Thyroid gland (tissue), 4 donors: ENCODE measurements around the gene IL22RA1.

Experiments
- CTCF ChIP-seq, 6 experiments: fragments of 200-600 bp in 3 of 6; fragments of 450-650 bp in 3 of 6; sonication (generic) in 3 of 6; IDR thresholded peaks; one replicate each; pipeline ENCODE4 v1.5.1; 2016 to 2019; ENCODE audit warnings: antibody characterized with exemption in 6 of 6, mild to moderate bottlenecking in 2 of 6, inconsistent platforms in 1 of 6, moderate library complexity in 1 of 6
- POLR2A ChIP-seq, 2 donors: fragments of 450-650 bp; IDR thresholded peaks; one replicate each; pipeline ENCODE4 v1.6.1; 2017; ENCODE audit warnings: antibody characterized with exemption in 2 of 2, mild to moderate bottlenecking in 2 of 2, moderate library complexity in 1 of 2

- TF ChIP-seq CTCF (IDR thresholded peaks at IDR 0.05) (no peak), POLR2A (IDR thresholded peaks at IDR 0.05) (no peak)
These were observed 1.5 kb downstream of the IL22RA1 start for GRCh38 chr1:24141311-24141997.
